Measurements from ENCODE around the gene ZNF12. TPM values are rescaled to one million over a fixed set of nuclear protein-coding genes. Genes with fewer than 3 reads are reported as not detected.

Gene ZNF12
- total and polyA plus RNA-seq, 2 of the 8 experiments (the other 6 are each of a cell fraction or from before 2014, with no cell fraction given) = 6.7 to 16.2 TPM

- Histone ChIP-seq H2BK120ac (replicated peaks; ENCODE audit: low read depth, low read length) (no peak overlapping the region), H3K79me2 (ENCODE audit: control insufficient read depth in 1 of 2, insufficient read depth in 2 of 2, low read length in 2 of 2) (no peaks in the 10 kb centered on the region), H3K4me1 (replicated peaks in 1 of 4; ENCODE audit: control insufficient read depth in 3 of 4, insufficient read depth in 4 of 4, low read length in 3 of 4) (no peaks in the 10 kb centered on the region; a peak in 1 of 7 replicates), H4K91ac (replicated peaks; ENCODE audit: insufficient read length, low read length) (no peak overlapping the region), H2BK15ac (ENCODE audit: low read length) (no peak overlapping the region), H2AK5ac (ENCODE audit: low read depth, low read length) (no peak overlapping the region), H3K4me2 (ENCODE audit: insufficient read depth in 1 of 2, low read depth in 2 of 2, low read length in 2 of 2) (no peak overlapping the region), H3K36me3 (ENCODE audit: control insufficient read depth in 2 of 4, insufficient read depth in 4 of 4, low read length in 3 of 4) (peaks cover 0 to 10% (median 3%) of the 10 kb centered on the region in 4 experiments; a peak in 4 of 8 replicates), H3K18ac (ENCODE audit: extremely low read depth, low read length) (no peak overlapping the region), H4K5ac (ENCODE audit: insufficient read length, low read depth, low read length) (no peak overlapping the region), H2BK5ac (ENCODE audit: low read depth, low read length) (no peak overlapping the region), H3K9me3 (ENCODE audit: insufficient read depth in 2 of 2, low read depth in 1 of 2, low read length in 1 of 2) (no peaks in the 10 kb centered on the region), H2BK20ac (ENCODE audit: low read length) (no peak overlapping the region), H3K4me3 (ENCODE audit: extremely low read depth in 1 of 4, insufficient read depth in 2 of 4, low read depth in 3 of 4, low read length in 4 of 4) (no peak overlapping the region), H3K9ac (replicated peaks in 1 of 4; ENCODE audit: extremely low read depth in 1 of 4, low read depth in 3 of 4, low read length in 3 of 4) (no peak overlapping the region), H4K8ac (ENCODE audit: extremely low read depth, insufficient read depth, low read length) (no peak overlapping the region; the same call in 1 of the 2 replicates), H3K56ac (replicated peaks; ENCODE audit: insufficient read length, low read depth, low read length) (no peak overlapping the region), H4K20me1 (replicated peaks in 1 of 2; ENCODE audit: control insufficient read depth in 1 of 2, insufficient read depth in 2 of 2, low read length in 2 of 2) (peaks cover 0 to 9% of the 10 kb centered on the region in 2 experiments), H3K27ac (ENCODE audit: low read depth, low read length) (no peak overlapping the region), H3K79me1 (ENCODE audit: low read depth, low read length) (peaks cover 5% of the 10 kb centered on the region; the same call in 1 of the 2 replicates), H3K23ac (ENCODE audit: insufficient read length) (no peak overlapping the region), H3K14ac (ENCODE audit: insufficient read length) (no peak overlapping the region), H3K27me3 (replicated peaks in 1 of 4; ENCODE audit: control insufficient read depth in 3 of 4, extremely low read depth in 1 of 4, insufficient read depth in 3 of 4, low read length in 3 of 4) (no peaks in the 10 kb centered on the region; a peak in 1 of 7 replicates), H3K4ac (replicated peaks; ENCODE audit: insufficient read length, low read depth, low read length) (no peak overlapping the region), H2AFZ (ENCODE audit: low read length) (no peak overlapping the region), H3K23me2 (ENCODE audit: low read depth, low read length) (no peaks in the 10 kb centered on the region), H2BK12ac (ENCODE audit: low read depth, low read length) (no peak overlapping the region)
- WGBS, 2 experiments (ENCODE audit: extremely low coverage in 1 of 2, insufficient coverage in 1 of 2, insufficient read length in 1 of 2, insufficient replicate concordance in 2 of 2, low coverage in 1 of 2, low lambda C conversion rate in 2 of 2, missing lambda C conversion rate in 1 of 2) = 92% methylated on average over 10 of the region's 22 CpGs; no CpG with 5 or more reads in 1 of the 2 experiments
- DNase-seq (ENCODE audit: low read depth in 1 of 2, low spot score in 2 of 2) (no peak), FAIRE-seq (no peak)
- ChIA-PET POLR2A (ENCODE audit: partially characterized antibody) (interaction anchor here (1.0 kb wide), 1 partner anchor 65 kb away, joined by 3 read pairs; no protein-coding TSS in a partner anchor), CTCF (ENCODE audit: partially characterized antibody) (interaction anchor here (1.0 to 1.4 kb wide), 3 partner anchors 8 to 127 kb away, joined by 3 to 4 read pairs (median 3); no protein-coding TSS in a partner anchor)
- TF ChIP-seq NRF1 (IDR thresholded peaks at IDR 0.05; ENCODE audit: low read depth, low read length) = no peak
- TF ChIP-seq USF2 (IDR thresholded peaks at IDR 0.05; ENCODE audit: low read length) = no peak
- TF ChIP-seq BRCA1 (IDR thresholded peaks at IDR 0.05; ENCODE audit: low read depth, low read length) = no peak
- TF ChIP-seq YY1 (IDR thresholded peaks at IDR 0.05; ENCODE audit: low read depth, low read length) = no peak
Measured at GRCh38 chr7:6642861-6643640, 63.7 kb downstream of the ZNF12 start.

Data from H1 (cell line).